NCI-H1417 (cell line): ENCODE data around the gene SGSM1.

Experiments
- DNase-seq, 3 experiments: peaks; one replicate each; lab custom pipeline; 2025; lab: John Stamatoyannopoulos, UW

Gene SGSM1

GRCh38 chr22:24805790-24806662, at the start of gene SGSM1:
Gene SGSM1, plus strand, starts transcription at chr22:24806211. Its CDS starts 115 bp downstream, at chr22:24806326.
- peak; percentile 31 to 67 (median 66) for DNase-seq

GRCh38 chr22:24758164-24758799, 47.7 kb upstream of the SGSM1 start:
- peak; percentile 10 to 61 (median 39) for DNase-seq

- DNase-seq, result no peak
Observed at GRCh38 chr22:24759765-24760164, 46.2 kb upstream of the SGSM1 start.

DNA sequence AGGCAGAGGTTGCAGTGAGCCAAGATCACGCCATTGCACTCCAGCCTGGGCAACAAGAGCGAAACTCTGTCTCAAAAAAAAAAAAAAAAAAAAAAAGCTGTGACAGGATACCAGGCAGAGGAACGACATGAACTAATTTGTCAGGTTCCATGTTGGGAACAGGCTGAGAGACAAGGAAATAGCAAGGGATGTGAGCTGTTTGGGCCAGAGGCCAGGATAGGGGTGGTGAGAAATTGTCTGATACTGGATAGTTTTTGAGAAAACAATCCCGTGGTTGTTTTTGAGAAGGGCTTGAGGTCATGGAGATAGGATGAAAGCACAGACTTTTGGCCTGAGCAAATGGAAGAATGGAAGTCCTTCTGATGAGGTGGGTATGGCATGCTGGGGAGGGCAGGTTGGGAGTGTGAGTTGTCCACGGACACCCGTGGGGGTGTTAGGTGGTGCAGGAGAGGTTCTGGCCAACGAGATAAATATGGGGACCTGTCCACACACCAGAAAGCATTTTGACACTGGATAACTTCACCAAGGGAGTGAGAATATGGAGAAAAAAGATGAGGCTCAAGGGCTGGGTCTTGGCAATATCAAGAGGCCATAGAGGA, 45.2 kb upstream of the SGSM1 start:
- DNase-seq, result no peak

DNA sequence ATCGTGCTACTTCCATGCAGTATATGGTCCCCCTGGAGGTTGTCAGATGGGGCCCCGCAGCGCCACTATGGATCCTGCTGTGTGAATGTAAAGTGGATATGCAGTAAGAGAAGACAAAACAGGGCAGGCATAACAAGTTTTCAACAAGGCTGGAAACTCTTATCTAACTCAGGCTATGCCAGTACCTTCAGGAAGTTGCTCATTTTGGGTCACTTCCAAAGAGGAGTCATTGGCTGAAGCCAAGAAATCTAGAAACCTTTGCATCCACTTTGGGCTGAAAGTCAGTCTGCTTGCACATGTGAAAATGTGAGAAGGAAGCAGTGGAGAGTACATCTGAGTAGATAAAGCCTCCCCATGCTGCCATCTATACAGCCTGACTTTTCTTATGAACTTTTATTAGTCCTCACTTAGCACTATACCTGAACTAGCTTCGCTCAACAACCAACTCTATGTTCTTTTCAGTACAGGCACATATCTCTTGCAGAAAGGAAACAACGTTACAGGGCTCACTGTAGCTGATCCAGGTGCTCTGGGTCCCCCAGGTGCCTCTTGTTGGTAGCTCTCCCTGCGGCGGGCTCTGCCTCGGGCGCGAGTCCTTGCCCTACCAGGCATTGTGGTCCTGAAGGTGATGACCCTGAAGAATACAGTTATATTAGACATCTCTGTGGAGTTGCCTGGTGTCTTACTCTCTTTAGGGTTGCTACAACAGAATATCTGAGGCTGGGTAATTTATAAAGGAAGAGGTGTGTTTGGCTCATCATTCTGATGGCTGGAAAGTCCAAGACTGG, 43.9 kb upstream of the SGSM1 start:
- no peak for DNase-seq

DNA sequence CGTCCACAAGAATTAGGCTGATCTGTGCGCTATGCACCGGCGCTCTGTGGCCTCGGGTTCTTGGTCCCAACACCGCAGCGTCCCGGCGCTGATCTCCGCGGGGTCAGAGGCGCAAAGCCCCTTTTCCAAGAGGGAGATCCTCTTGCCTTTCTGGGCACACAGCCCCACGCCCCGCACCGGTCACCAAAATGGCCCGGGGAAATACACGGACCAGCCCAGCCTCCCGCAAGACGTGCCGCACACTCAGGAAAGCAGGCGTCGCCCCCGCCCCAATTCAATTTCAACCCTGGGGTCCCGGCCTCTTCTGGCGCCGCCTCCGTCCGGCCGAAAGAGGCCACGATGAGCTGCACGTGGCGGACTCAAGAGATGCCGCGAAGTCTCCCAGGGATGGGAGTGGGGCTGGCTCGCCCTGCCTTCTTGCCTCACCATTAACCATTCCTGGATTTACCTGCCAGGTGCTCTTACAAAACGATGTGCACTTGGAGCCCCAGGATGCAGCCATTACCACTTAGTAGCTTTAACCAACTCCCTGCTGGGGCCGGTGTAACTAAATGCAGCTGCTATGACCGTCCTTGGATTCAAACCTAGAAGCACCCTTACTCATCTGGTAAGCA, 42.0 kb upstream of the SGSM1 start:
- no peak for DNase-seq

- DNase-seq, result no peak
Observed at GRCh38 chr22:24765166-24765565, 40.8 kb upstream of the SGSM1 start.

GRCh38 chr22:24768537-24769374, 37.3 kb upstream of the SGSM1 start:
- peak; percentile 2 to 60 (median 42) for DNase-seq

DNA sequence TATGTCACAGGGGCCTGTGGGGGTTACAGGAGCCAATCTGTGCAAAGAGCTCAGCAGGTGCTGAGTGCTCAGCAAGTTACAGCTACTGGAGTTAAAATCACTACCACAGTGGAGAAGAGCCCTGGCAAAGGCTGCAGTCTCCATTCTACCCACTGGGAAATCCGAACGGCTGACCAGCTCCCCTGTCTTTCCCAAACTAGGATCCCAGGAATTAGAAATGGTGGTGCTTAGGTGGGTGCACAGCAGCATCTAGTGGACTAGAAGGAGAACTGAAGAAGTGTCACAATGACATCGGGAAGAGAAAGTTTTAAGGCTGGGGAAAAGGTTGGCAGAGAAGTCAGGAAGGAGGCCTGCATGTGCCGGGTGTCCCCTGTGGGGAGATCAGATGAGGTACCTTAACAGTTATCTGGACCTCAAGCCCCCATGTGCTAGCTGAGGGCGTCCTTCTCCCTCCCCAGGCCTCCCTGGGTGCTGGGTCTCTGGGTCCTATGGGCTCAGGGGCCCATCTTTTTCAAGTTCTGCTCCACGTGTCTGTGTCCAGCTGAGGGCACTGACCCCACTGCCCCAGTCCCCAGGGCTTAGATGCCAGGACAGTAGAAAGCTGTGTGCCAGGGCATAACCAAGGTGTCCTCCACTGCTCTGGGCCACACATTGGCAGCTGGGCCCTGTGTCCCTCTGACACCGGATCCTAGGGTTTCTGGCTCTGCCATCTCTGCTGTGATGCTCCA, 33.4 kb upstream of the SGSM1 start:
- DNase-seq, result peak in 1 of 3 experiments; percentile 7

GRCh38 chr22:24775769-24776492, 30.1 kb upstream of the SGSM1 start:
- DNase-seq, result no peak

GRCh38 chr22:24776525-24776924, 29.5 kb upstream of the SGSM1 start:
- DNase-seq, result no peak

GRCh38 chr22:24789516-24789915, 16.5 kb upstream of the SGSM1 start:
- no peak for DNase-seq

DNA sequence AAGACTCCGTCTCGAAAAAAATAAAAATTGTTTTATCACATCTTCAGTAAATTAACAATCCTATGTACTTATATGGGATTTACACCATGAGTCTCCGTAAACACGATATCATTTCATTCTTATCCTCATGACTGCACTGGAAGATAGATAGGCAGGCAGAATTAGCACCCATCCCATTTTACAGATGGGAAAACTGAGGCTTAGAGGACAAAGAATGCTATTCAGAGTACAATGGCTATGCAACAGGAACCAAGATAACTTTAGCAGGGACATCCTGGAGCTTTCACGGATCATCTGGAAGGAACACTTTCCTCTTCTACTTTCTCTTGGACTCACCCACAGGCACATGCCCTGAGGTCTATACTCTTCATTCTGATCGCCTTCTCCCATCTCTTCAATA, 14.6 kb upstream of the SGSM1 start:
- DNase-seq, result no peak

- no peak for DNase-seq
Observed at GRCh38 chr22:24796056-24796455, 10.0 kb upstream of the SGSM1 start.

DNA sequence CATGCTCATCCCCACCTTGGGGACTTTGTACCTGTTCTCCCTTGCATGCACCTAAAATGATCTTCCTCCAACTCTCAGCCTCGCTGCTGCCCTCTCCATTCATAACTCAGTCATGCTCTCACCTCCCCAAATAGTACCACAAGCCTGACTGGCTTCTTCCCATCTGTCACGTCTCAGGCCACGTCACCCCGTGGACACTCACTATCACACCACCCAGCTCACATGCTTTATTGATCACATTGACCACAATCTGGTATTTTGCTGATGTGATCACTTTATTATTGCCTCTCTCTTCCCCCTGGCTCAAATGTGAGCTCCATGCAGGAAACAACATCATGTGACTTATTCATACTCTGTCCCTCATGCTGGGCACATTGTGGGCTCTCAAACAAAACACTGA, 9.2 kb upstream of the SGSM1 start:
- DNase-seq, result no peak

DNA sequence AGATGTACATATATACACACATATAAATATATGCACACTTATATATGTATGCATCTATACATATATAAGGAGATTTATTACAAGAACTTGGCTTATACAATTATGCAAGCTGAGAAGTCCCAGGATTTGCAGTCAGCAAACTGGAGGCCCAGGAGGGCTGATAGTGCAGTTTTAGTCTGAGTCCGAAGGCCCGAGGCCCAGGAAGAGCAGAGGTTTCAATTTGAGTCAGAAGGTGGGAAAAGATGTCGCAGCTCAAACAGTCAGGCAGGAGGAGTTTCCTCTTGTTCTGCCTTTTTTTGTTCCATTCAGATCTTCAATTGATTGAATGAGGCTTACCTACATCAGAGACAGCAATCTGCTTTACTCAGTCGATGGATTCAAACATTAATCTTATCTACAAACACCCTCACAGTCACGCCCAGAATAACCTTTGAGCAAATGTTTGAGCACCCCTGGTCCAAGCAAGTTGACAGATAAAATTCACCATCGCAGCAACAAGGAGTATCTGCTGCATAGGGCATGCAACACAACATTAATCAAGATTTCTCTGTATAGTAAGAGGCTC, 4.0 kb upstream of the SGSM1 start:
- no peak for DNase-seq

GRCh38 chr22:24803064-24803542, 2.9 kb upstream of the SGSM1 start:
- peak in 1 of 3 experiments; percentile 42 for DNase-seq

DNA sequence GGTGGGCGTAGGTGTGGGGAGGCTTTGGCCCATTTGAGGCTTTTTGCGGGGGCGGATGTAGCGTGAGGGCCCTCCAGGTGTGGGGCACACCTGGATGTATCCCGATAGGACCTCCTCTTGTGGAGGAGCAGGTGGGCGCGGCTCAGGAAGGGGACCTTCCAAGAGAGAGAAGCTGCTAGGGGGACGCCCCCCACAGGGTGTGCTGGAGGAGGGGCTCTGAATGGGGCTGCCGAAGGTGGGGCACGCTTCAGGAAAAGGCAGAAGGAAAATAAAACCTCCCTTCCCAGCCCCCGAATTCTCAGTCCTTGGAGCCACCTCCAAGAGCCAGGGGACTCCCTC, 621 bp downstream of the SGSM1 start:
- no peak for DNase-seq
